Measurements from ENCODE around the gene ELOA2. TPM values are rescaled to one million over a fixed set of nuclear protein-coding genes. Genes with fewer than 3 reads are reported as not detected.

Gene ELOA2
- total RNA-seq, 1 experiment from 2014 or later = not detected

DNA sequence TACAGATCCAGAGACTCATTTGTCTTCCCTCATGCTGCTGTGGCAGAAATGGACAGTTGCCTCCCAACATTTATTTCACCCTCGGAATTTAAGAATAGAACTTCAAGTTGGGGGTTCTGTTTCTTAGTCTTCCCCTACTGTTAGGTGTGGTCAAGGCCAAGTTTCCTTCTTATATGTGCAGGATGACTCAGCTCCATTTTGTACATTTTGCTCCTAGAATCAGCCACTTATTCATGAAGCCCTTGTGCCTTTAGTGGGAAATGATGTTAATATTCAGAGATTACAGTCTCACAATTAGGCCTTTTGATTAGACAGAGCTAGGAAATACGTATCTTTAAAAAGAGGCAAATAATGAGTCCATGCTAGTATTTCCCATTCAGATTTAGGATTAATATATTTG is 46.2 kb upstream of the ELOA2 start:
- no peaks in the 10 kb centered on the region for H3K9me2 ChIP-seq (ENCODE audit: insufficient read depth)
- TF ChIP-seq, protein P1, sequence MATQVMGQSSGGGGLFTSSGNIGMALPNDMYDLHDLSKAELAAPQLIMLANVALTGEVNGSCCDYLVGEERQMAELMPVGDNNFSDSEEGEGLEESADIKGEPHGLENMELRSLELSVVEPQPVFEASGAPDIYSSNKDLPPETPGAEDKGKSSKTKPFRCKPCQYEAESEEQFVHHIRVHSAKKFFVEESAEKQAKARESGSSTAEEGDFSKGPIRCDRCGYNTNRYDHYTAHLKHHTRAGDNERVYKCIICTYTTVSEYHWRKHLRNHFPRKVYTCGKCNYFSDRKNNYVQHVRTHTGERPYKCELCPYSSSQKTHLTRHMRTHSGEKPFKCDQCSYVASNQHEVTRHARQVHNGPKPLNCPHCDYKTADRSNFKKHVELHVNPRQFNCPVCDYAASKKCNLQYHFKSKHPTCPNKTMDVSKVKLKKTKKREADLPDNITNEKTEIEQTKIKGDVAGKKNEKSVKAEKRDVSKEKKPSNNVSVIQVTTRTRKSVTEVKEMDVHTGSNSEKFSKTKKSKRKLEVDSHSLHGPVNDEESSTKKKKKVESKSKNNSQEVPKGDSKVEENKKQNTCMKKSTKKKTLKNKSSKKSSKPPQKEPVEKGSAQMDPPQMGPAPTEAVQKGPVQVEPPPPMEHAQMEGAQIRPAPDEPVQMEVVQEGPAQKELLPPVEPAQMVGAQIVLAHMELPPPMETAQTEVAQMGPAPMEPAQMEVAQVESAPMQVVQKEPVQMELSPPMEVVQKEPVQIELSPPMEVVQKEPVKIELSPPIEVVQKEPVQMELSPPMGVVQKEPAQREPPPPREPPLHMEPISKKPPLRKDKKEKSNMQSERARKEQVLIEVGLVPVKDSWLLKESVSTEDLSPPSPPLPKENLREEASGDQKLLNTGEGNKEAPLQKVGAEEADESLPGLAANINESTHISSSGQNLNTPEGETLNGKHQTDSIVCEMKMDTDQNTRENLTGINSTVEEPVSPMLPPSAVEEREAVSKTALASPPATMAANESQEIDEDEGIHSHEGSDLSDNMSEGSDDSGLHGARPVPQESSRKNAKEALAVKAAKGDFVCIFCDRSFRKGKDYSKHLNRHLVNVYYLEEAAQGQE (IDR thresholded peaks at IDR 0.05; ENCODE audit: low read depth) = no peak
- TF ChIP-seq RAD21 (IDR thresholded peaks at IDR 0.05; ENCODE audit: low read depth) = no peak
- TF ChIP-seq SIN3A (IDR thresholded peaks at IDR 0.05; ENCODE audit: low read depth) = no peak
- no peak for TF ChIP-seq FOSL1 (IDR thresholded peaks at IDR 0.05; ENCODE audit: low read depth)
- TF ChIP-seq SRF (IDR thresholded peaks at IDR 0.05; ENCODE audit: low read depth) = no peak
- TF ChIP-seq EGR1 (IDR thresholded peaks at IDR 0.05; ENCODE audit: low read depth) = no peak
- TF ChIP-seq POLR2A (IDR thresholded peaks at IDR 0.05; ENCODE audit: borderline replicate concordance, extremely low read depth, insufficient read depth, insufficient read length) = no peak
- no peak for TF ChIP-seq ZNF274 (IDR thresholded peaks at IDR 0.05; ENCODE audit: low read depth, low read length)
- TF ChIP-seq, protein P2, sequence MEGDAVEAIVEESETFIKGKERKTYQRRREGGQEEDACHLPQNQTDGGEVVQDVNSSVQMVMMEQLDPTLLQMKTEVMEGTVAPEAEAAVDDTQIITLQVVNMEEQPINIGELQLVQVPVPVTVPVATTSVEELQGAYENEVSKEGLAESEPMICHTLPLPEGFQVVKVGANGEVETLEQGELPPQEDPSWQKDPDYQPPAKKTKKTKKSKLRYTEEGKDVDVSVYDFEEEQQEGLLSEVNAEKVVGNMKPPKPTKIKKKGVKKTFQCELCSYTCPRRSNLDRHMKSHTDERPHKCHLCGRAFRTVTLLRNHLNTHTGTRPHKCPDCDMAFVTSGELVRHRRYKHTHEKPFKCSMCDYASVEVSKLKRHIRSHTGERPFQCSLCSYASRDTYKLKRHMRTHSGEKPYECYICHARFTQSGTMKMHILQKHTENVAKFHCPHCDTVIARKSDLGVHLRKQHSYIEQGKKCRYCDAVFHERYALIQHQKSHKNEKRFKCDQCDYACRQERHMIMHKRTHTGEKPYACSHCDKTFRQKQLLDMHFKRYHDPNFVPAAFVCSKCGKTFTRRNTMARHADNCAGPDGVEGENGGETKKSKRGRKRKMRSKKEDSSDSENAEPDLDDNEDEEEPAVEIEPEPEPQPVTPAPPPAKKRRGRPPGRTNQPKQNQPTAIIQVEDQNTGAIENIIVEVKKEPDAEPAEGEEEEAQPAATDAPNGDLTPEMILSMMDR (IDR thresholded peaks at IDR 0.05 in 2 of 3, conservative IDR thresholded peaks at IDR 0.05 in 1 of 3; ENCODE audit: borderline replicate concordance in 1 of 3, insufficient read depth in 1 of 3, low read depth in 2 of 3, low read length in 2 of 3) = no peak
- no peak for TF ChIP-seq YY1 (IDR thresholded peaks at IDR 0.05; ENCODE audit: extremely low read depth, insufficient replicate concordance, low read depth, low read length)
- TF ChIP-seq ZFX (IDR thresholded peaks at IDR 0.05) = no peak
- TF ChIP-seq JUND (IDR thresholded peaks at IDR 0.05) = no peak
- TF ChIP-seq, protein P3, sequence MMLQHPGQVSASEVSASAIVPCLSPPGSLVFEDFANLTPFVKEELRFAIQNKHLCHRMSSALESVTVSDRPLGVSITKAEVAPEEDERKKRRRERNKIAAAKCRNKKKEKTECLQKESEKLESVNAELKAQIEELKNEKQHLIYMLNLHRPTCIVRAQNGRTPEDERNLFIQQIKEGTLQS (IDR thresholded peaks at IDR 0.05) = no peak
- TF ChIP-seq, protein P4, sequence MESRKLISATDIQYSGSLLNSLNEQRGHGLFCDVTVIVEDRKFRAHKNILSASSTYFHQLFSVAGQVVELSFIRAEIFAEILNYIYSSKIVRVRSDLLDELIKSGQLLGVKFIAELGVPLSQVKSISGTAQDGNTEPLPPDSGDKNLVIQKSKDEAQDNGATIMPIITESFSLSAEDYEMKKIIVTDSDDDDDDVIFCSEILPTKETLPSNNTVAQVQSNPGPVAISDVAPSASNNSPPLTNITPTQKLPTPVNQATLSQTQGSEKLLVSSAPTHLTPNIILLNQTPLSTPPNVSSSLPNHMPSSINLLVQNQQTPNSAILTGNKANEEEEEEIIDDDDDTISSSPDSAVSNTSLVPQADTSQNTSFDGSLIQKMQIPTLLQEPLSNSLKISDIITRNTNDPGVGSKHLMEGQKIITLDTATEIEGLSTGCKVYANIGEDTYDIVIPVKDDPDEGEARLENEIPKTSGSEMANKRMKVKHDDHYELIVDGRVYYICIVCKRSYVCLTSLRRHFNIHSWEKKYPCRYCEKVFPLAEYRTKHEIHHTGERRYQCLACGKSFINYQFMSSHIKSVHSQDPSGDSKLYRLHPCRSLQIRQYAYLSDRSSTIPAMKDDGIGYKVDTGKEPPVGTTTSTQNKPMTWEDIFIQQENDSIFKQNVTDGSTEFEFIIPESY (IDR thresholded peaks at IDR 0.05; ENCODE audit: extremely low read depth, insufficient replicate concordance, low read length) = no peak
- no peaks in the 10 kb centered on the region for H3K79me2 ChIP-seq (ENCODE audit: insufficient read depth, low read length)
- no peak overlapping the region for H3K4me3 ChIP-seq (replicated peaks in 1 of 2; ENCODE audit: low read depth in 1 of 2, low read length in 2 of 2)
- BruUV-seq (replicated peaks) = no TSS peak
- ChIA-PET POLR2A (no interaction called here), RAD21 (ENCODE audit: low non-redundant PET in 1 of 2, low total read pairs in 2 of 2, uncharacterized antibody in 2 of 2, unreplicated experiment in 2 of 2) (no interaction called here), CTCF (interaction anchor here (0.9 kb wide), 1 partner anchor 124 kb away, joined by 3 read pairs; no protein-coding TSS in a partner anchor)
- H3K36me3 ChIP-seq (ENCODE audit: control insufficient read depth in 1 of 2, insufficient read depth in 2 of 2, low read length in 2 of 2) = no peaks in the 10 kb centered on the region
- no peak overlapping the region for H3K4me2 ChIP-seq (ENCODE audit: low read length)
- intact Hi-C loops (cut with micrococcal nuclease) = no loop called here
- H3K9ac ChIP-seq (ENCODE audit: low read length) = no peak overlapping the region
- H3K27me3 ChIP-seq (ENCODE audit: insufficient read depth, low read length) = no peaks in the 10 kb centered on the region
- no peak overlapping the region for H2AFZ ChIP-seq (ENCODE audit: low read depth, low read length, poor library complexity, severe bottlenecking)
- no peak overlapping the region for H3K27ac ChIP-seq (ENCODE audit: low read depth, low read length)
- no peaks in the 10 kb centered on the region for H3K4me1 ChIP-seq (ENCODE audit: control insufficient read depth in 1 of 2, insufficient read depth in 2 of 2, low read length in 2 of 2)
- DNase-seq (ENCODE audit: low read depth, low spot score) = no peak
- H3K9me3 ChIP-seq (ENCODE audit: control insufficient read depth in 1 of 2, insufficient read depth in 1 of 2, low read depth in 1 of 2, low read length in 2 of 2) = no peaks in the 10 kb centered on the region
- H4K20me1 ChIP-seq (ENCODE audit: insufficient read depth) = no peaks in the 10 kb centered on the region
- no peak for ATAC-seq
